Activated CD4-positive, alpha-beta memory T cell treated with anti-CD3 and anti-CD28 coated beads, Interleukin-2, amount 10 ng/mL, durations not matched to agents 7 days and 5 days (primary cell): ENCODE results near the gene SLC30A4. TPM values are rescaled to one million over a fixed set of nuclear protein-coding genes. Genes with fewer than 3 reads are reported as not detected.

Experiments
- CTCF ChIA-PET: fragments of 350-600 bp; sonication (Branson Sonifier 250); formaldehyde crosslinking; loops from one replicate; lab custom pipeline; 2021; ENCODE audit warnings: antibody characterized with exemption, inconsistent platforms; lab: Charles Lee
- POLR2A ChIA-PET: fragments of 350-600 bp; sonication (Branson Sonifier 250); formaldehyde crosslinking; loops from one replicate; lab custom pipeline; 2021; ENCODE audit warnings: antibody characterized with exemption; lab: Charles Lee
- DNase-seq: peaks from one replicate; pipeline ENCODE4 v3.0.0-alpha.2; 2020
- H3K27ac Mint-ChIP-seq: one replicate; pipeline ENCODE4 v1.8.0; 2021; ENCODE audit warnings: mild to moderate bottlenecking, mixed read lengths
- H3K27me3 Mint-ChIP-seq: one replicate; pipeline ENCODE4 v1.8.0; 2021; ENCODE audit warnings: mixed read lengths
- H3K36me3 Mint-ChIP-seq: one replicate; pipeline ENCODE4 v1.8.0; 2021; ENCODE audit warnings: low read depth, mixed read lengths
- H3K4me1 Mint-ChIP-seq: one replicate; pipeline ENCODE4 v1.8.0; 2021; ENCODE audit warnings: mixed read lengths
- H3K4me3 Mint-ChIP-seq: one replicate; pipeline ENCODE4 v1.8.0; 2021; ENCODE audit warnings: mild to moderate bottlenecking, mixed read lengths
- H3K9me3 Mint-ChIP-seq: one replicate; pipeline ENCODE4 v1.8.0; 2021; ENCODE audit warnings: mixed read lengths
- total RNA-seq, 2 experiments: library from RNA; stranded (reverse); gene quantifications; one replicate each; pipeline ENCODE4 v1.2.3, GENCODE V29; 2021

The SLC30A4 gene, protein sequence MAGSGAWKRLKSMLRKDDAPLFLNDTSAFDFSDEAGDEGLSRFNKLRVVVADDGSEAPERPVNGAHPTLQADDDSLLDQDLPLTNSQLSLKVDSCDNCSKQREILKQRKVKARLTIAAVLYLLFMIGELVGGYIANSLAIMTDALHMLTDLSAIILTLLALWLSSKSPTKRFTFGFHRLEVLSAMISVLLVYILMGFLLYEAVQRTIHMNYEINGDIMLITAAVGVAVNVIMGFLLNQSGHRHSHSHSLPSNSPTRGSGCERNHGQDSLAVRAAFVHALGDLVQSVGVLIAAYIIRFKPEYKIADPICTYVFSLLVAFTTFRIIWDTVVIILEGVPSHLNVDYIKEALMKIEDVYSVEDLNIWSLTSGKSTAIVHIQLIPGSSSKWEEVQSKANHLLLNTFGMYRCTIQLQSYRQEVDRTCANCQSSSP
- total RNA-seq: 1 to 10 TPM; 3.2 to 3.3 TPM

DNA sequence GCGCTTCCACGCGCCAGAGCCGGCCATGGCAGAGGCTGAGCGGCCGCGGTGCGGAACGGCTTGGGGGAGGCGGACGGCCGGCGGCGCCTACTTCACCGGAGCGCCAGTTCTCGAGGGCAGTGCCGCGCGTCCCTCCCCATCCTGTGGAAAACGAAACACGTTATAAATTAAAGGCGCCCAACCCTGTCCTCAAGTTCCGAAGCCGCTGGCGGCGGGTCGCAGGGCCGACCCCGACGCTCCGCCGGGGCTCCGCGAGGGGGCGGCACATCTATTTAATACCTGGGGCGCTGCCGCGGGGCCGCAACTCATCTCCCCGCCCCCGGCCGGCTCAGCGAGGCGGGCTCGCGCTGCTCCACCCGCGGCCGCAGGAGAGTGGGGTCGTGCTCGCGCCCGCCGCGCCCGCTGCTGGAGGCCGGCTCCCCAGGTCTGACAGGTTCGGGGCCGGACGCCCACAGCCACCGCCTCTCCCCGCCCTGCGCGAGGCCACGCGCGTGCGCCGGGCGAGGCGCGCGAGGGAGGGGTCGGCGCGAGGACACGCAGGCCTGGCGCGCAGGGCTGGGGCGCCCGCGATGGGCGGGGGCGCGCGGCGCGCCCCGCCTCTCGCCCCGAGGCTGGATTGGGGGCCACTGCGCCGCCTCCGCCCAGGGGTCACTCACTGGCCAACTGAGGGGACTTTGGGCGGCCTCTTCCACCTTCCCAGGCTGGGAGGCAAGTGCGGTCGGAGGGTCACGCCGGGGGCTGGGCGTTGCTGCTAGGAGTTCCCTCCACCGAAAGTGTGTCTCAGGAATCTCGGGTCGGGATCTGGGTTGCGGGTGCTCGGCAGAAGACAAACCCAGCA is at the start of gene SLC30A4:
Gene SLC30A4, minus strand, starts transcription at position 428 of the 838 bp plus-strand sequence. Its CDS starts 401 bp downstream, at position 27.
- peaks cover 23% of the 10 kb centered on the region for H3K27me3 Mint-ChIP-seq
- no peaks in the 10 kb centered on the region for H3K9me3 Mint-ChIP-seq
- no peaks in the 10 kb centered on the region for H3K36me3 Mint-ChIP-seq
- CTCF ChIA-PET: interaction anchor here (1.3 kb wide), 1 partner anchor 91 kb away, joined by 3 read pairs; no protein-coding TSS in a partner anchor
- peaks cover 20% of the 10 kb centered on the region for H3K4me1 Mint-ChIP-seq
- POLR2A ChIA-PET: interaction anchor here (1.3 to 1.8 kb wide), 3 partner anchors 64 to 65 kb away, joined by 3 to 7 read pairs (median 3); partner anchors contain the start of gene BLOC1S6
- DNase-seq: peak; percentile 67
- peak within 1 kb of the TSS; percentile 36 for H3K27ac Mint-ChIP-seq
- peak within 1 kb of the TSS; percentile 83 for H3K4me3 Mint-ChIP-seq

DNA sequence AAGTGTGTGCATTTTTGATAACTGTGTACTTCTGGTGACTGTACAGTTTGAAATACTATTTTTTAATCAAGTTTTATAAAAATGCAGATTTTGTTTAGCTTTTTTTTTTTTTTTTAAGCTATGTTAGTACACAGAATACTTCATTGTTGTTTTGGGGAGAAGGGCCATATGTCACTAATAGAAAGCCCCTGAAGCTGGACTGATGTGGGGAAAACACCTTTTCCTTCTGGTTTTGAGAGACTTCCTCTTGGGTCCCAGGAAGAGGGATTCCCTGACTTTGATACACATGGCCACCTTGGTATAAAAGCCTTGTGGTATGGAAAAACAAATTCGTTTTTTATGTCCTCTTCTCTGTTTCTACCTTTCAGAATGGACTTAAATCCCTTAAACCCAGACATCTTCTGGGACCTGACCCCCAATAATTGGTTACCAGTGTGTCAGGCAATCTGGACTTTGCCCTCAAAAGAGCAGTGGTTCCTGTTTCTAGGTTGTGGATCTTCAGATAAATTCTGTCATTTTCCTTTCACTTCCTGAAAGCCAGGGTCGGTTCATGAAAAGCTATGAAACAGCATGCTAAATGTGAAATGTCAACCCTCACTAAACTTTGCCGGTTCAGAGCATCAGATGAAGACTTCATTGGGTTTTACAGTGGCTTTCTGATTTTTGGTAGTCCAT is 33.5 kb upstream of the SLC30A4 start:
- Mint-ChIP-seq H3K27me3 (peaks cover 37% of the 10 kb centered on the region), H3K36me3 (no peaks in the 10 kb centered on the region), H3K4me3 (no peak overlapping the region), H3K9me3 (no peaks in the 10 kb centered on the region), H3K27ac (no peak overlapping the region), H3K4me1 (no peaks in the 10 kb centered on the region)
- CTCF ChIA-PET: no interaction called here
- POLR2A ChIA-PET: no interaction called here
- DNase-seq: no peak

DNA sequence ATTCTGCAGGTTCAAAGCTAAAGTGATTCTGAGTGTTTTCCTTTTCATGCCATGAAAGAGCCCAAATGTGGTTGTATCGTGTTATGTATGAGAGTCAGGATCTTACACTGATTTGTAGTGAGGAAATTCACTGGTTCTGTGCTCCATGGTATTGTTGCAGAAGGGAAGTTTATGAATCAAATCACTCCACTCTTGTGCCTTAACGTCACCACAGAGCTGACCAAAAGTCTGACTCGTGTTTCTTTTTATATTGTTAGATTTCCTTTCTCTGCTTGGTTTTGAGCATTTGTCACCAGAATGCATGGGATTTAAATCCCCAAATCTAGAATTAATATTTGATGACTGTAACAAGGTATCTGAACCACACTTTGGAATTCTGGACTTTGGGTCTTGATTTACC is 29.1 kb upstream of the SLC30A4 start:
- Mint-ChIP-seq H3K36me3 (no peaks in the 10 kb centered on the region), H3K9me3 (no peaks in the 10 kb centered on the region), H3K4me3 (no peak overlapping the region), H3K27me3 (peaks cover 32% of the 10 kb centered on the region), H3K4me1 (no peaks in the 10 kb centered on the region), H3K27ac (no peak overlapping the region)
- POLR2A ChIA-PET: no interaction called here
- CTCF ChIA-PET: no interaction called here
- no peak for DNase-seq

DNA sequence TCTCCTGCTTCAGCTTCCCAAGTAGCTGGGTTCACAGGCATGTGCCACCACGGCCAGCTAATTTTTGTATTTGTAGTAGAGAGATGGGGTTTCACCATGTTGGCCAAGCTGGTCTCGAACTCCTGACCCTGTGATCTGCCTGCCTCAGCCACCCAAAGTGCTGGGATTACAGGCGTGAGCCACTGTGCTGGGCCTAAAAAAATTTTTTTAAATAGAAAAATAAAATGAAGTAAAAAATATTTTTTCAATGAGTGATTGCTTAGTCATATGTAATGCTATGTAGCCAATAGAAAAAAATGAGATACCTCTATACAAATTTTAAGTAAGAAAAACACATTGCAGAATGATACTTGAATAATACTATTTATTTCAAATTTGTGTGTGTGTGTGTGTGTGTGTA is 27.9 kb upstream of the SLC30A4 start:
- POLR2A ChIA-PET: no interaction called here
- Mint-ChIP-seq H3K27ac (no peak overlapping the region), H3K4me1 (no peaks in the 10 kb centered on the region), H3K27me3 (peaks cover 24% of the 10 kb centered on the region), H3K9me3 (no peaks in the 10 kb centered on the region), H3K36me3 (no peaks in the 10 kb centered on the region), H3K4me3 (no peak overlapping the region)
- no peak for DNase-seq
- CTCF ChIA-PET: no interaction called here

DNA sequence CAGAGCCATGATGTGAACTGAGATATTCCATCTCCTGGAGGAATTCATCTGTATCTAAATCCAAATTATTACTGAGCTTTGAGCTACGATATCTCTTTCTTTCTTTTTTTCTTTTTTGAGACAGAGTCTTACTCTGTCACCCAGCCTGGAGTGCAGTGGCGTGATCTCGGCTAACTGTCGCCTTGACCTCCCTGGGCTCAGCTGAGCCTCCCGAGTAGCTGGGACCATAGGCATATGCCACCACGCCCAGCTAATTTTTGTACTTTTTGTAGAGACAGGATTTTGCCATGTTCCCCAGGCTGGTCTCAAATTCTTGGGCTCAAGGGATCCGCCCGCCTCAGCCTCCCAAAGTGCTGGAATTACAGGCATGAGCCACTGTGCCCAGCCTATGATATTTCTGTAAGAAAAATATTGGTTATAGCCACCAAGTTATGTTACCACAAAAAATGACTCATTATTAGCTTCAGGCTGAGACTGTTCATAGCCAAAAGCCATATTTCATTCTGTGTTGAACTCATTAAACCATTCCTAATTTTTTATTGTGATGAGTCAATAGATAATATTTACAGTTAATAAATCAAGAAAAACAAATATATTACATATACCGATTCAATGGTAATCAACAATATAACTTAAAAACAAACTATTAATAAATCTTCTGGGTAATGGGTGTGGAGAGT is 27.1 kb upstream of the SLC30A4 start:
- Mint-ChIP-seq H3K4me1 (no peaks in the 10 kb centered on the region), H3K27me3 (peaks cover 22% of the 10 kb centered on the region), H3K4me3 (no peak overlapping the region), H3K9me3 (no peaks in the 10 kb centered on the region), H3K27ac (no peak overlapping the region), H3K36me3 (no peaks in the 10 kb centered on the region)
- POLR2A ChIA-PET: no interaction called here
- no peak for DNase-seq
- CTCF ChIA-PET: no interaction called here

DNA sequence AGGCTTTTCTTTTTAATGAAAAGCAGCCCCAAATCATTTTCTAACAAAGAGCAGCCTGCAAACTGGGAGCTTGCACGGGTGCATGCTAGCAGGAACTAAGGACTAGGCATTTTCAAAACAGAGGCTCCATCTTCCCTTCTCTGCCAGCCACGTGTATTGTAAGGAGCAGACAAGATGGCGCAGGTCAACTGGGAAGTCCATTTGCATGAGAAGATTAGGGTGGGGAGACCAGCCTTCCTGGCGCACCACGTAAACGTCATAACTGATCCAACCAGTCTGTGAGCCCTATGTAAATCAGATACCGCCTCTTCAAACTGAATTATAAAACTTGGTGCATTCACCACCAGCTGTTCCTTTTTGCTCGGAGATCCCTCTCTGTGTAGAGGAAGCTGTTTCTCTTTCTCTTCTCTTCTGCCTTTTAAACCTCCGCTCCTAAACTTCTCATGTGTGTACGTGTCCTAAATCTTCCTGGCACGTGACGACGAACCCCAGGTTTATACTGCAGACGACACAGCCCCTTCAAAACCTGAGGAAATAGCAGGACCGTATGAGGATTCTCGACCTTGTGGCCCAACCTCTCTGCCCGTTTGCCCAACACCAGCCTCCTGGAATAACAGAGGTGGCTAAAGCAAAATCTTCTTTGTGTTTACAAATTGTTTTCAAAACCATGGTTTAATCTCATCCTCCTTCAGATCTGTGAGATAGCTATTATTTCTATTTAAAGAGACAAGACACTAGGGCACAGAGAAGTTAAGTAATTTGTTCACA is 26.4 kb upstream of the SLC30A4 start:
- Mint-ChIP-seq H3K27me3 (peaks cover 16% of the 10 kb centered on the region), H3K4me1 (no peaks in the 10 kb centered on the region), H3K27ac (no peak overlapping the region), H3K9me3 (no peaks in the 10 kb centered on the region), H3K4me3 (no peak overlapping the region), H3K36me3 (no peaks in the 10 kb centered on the region)
- no peak for DNase-seq
- POLR2A ChIA-PET: no interaction called here
- CTCF ChIA-PET: no interaction called here

DNA sequence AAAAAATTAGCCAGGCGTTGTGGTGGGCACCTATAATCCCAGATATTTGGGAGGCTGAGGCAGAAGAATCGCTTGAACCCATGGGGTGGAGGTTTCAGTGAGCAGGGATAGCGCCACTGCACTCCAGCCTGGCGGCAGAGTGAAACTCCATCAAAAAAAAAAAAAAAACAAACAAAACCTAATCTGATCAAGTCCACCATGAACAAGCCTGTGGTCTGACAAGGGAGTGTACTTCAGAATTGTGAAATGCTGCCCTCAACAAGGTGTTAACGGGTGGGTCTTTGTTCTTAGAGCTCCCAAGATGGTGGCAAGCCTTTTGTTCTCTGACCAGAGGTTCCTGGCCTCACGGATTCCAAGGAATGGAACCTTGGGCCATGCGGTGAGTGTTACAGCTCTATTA is 24.2 kb upstream of the SLC30A4 start:
- Mint-ChIP-seq H3K4me3 (no peak overlapping the region), H3K4me1 (no peaks in the 10 kb centered on the region), H3K36me3 (no peaks in the 10 kb centered on the region), H3K9me3 (no peaks in the 10 kb centered on the region), H3K27ac (no peak overlapping the region), H3K27me3 (peaks cover 7% of the 10 kb centered on the region)
- ChIA-PET POLR2A (no interaction called here), CTCF (no interaction called here)
- DNase-seq: no peak

DNA sequence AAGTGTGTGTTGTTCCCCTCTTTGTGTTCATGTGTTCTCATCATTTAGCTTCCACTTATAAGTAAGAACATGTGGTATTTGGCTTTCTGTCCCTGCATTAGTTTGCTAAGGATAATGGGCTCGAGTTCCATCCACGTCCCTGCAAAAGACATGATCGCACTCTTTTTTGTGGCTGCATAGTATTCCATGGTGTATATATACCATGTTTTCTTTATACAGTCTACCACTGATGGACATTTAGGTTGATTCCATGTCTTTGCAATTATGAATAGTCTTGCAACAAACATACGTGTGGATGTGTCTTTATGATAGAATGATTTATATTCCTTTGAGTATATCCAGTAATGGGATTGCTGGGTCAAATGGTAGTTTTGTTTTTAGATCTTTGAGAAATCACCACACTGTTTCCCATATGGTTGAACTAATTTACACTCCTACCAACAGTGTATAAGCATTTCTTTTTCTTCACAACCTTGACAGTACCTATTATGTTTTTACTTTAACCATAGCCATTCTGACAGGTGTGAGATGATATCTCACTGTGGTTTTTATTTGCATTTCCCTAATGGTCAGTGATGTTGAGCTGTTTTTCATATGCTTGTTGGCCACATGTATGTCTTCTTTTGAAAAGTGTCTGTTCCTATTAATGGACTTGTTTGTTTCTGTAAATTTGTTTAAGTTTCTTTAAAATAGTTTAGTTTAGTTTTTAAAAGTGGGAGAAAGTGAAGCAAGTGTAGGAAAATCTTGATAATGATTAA is 21.9 kb upstream of the SLC30A4 start:
- H3K36me3 Mint-ChIP-seq: no peaks in the 10 kb centered on the region
- no peak for DNase-seq
- H3K9me3 Mint-ChIP-seq: no peaks in the 10 kb centered on the region
- H3K4me1 Mint-ChIP-seq: no peaks in the 10 kb centered on the region
- no peak overlapping the region for H3K4me3 Mint-ChIP-seq
- ChIA-PET CTCF (no interaction called here), POLR2A (no interaction called here)
- no peak overlapping the region for H3K27ac Mint-ChIP-seq
- H3K27me3 Mint-ChIP-seq: peaks cover 7% of the 10 kb centered on the region

DNA sequence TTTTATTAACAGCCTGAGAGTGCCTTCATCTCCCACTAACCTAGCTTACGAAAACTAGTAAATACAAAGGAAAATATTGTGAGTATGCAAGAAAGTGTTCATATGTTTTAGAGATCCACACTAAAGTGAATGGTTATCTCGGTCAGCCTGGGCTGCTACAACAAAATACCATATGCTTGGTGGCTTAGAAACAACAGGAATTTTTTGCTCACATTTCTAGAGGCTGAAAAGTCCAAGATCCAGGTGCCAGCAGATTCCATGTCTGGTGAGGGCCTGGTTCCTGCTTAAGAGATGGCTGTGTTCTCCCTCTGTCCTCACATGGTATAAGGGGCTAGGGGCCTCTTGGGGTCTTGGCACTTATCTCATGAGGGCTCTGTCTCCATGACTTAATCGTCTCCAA is 20.5 kb upstream of the SLC30A4 start:
- Mint-ChIP-seq H3K4me3 (no peak overlapping the region), H3K9me3 (no peaks in the 10 kb centered on the region), H3K27ac (no peak overlapping the region), H3K4me1 (no peaks in the 10 kb centered on the region), H3K27me3 (peaks cover 1% of the 10 kb centered on the region), H3K36me3 (no peaks in the 10 kb centered on the region)
- CTCF ChIA-PET: no interaction called here
- no peak for DNase-seq
- POLR2A ChIA-PET: no interaction called here

DNA sequence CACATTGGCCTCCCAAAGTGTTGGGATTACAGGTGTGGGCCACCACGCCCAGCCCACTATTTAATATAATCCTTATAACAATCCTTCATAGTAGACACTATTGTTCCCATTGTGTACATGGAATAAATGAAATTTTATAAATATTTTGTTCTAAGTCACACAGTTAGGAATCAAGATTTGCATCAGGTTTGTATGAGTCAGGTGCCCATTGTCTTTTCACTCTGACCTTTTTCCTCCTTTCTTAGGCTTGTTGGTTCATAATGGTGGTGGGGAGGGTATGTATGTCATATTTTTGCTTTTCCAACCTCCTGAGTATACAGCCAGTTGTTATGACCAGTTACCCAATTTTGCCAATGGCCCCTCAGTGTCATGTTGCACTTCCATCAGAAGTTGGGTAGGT is 18.0 kb upstream of the SLC30A4 start:
- H3K4me3 Mint-ChIP-seq: no peak overlapping the region
- CTCF ChIA-PET: no interaction called here
- H3K9me3 Mint-ChIP-seq: no peaks in the 10 kb centered on the region
- H3K36me3 Mint-ChIP-seq: no peaks in the 10 kb centered on the region
- no peak overlapping the region for H3K27ac Mint-ChIP-seq
- no peaks in the 10 kb centered on the region for H3K4me1 Mint-ChIP-seq
- POLR2A ChIA-PET: no interaction called here
- H3K27me3 Mint-ChIP-seq: no peaks in the 10 kb centered on the region
- DNase-seq: no peak

DNA sequence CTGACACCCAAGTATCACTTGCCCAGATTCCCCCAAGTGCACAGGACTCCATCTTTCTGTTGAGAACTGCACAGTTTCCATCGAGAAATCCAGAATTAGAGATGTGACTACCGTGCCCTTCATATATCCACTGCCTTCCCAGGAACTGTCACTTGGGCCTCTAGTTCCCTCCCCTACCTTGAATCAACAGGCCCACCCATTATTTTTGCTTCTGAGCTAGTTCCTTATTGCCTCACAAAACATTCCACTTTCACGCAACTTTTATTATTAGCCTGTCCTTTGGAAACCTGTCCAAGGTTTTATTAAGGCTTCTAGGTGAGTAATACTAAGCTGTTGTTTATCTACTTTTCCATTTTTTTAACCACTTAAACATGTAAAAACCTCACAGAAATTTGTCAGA is 17.1 kb upstream of the SLC30A4 start:
- no peaks in the 10 kb centered on the region for H3K27me3 Mint-ChIP-seq
- ChIA-PET POLR2A (no interaction called here), CTCF (interaction anchor here (1.4 kb wide), 1 partner anchor 72 kb away, joined by 3 read pairs; no protein-coding TSS in a partner anchor)
- no peak overlapping the region for H3K4me3 Mint-ChIP-seq
- H3K4me1 Mint-ChIP-seq: no peaks in the 10 kb centered on the region
- DNase-seq: no peak
- H3K27ac Mint-ChIP-seq: no peak overlapping the region
- no peaks in the 10 kb centered on the region for H3K36me3 Mint-ChIP-seq
- H3K9me3 Mint-ChIP-seq: no peaks in the 10 kb centered on the region
